ENCODE results near the gene DTNA. TPM values are rescaled to one million over a fixed set of nuclear protein-coding genes. Genes with fewer than 3 reads are reported as not detected.

DTNA gene
- total RNA-seq, 1 experiment from 2014 or later = 9.6 TPM

DNA sequence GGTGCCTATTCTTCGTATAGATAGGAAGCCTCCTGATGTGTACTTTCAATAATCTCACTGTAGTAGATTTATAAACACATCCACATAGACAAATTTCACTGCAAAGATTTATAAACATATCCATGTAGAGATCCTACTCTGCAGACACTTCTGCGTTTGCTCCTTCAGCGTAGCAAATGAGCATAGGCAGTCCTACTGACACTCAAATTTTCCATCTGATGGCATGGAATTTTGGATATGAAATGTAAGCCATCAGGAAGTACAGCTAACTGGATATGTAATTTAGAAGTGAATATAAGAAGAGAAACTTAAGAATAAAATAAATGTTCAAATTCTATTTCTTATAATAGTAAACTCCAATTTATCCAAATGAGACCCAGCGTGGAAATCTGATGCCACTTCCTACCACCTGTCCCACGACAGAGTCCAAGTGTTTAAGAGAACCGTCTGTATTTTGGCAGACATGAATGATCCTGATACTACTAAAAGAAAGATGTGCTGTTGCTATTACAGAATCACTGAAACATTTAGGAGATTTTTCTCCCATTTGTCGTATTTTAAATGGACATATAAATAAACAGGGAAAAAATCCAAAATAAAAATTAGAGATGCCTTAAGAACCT is 86.0 kb downstream of the DTNA start:
- RAD21 ChIA-PET (ENCODE audit: low non-redundant PET in 1 of 2, low total read pairs in 2 of 2, uncharacterized antibody in 2 of 2, unreplicated experiment in 2 of 2) = no interaction called here
- intact Hi-C loops (cut with micrococcal nuclease) = no loop called here
- Histone ChIP-seq H3K4me3 (replicated peaks in 1 of 2; ENCODE audit: low read depth in 1 of 2, low read length in 2 of 2) (no peak overlapping the region), H3K4me2 (ENCODE audit: low read length) (no peak overlapping the region), H3K79me2 (ENCODE audit: insufficient read depth, low read length) (no peaks in the 10 kb centered on the region), H3K36me3 (ENCODE audit: control insufficient read depth in 1 of 2, insufficient read depth in 2 of 2, low read length in 2 of 2) (no peaks in the 10 kb centered on the region), H3K27ac (ENCODE audit: low read depth, low read length) (no peak overlapping the region), H2AFZ (ENCODE audit: low read depth, low read length, poor library complexity, severe bottlenecking) (no peak overlapping the region), H3K4me1 (ENCODE audit: control insufficient read depth in 1 of 2, insufficient read depth in 2 of 2, low read length in 2 of 2) (no peaks in the 10 kb centered on the region), H3K9me3 (ENCODE audit: control insufficient read depth in 1 of 2, insufficient read depth in 1 of 2, low read depth in 1 of 2, low read length in 2 of 2) (no peaks in the 10 kb centered on the region), H4K20me1 (ENCODE audit: insufficient read depth) (no peaks in the 10 kb centered on the region), H3K27me3 (ENCODE audit: insufficient read depth, low read length) (no peaks in the 10 kb centered on the region), H3K9me2 (ENCODE audit: insufficient read depth) (no peaks in the 10 kb centered on the region), H3K9ac (ENCODE audit: low read length) (no peak overlapping the region)
- no peak for TF ChIP-seq RAD21 (IDR thresholded peaks at IDR 0.05; ENCODE audit: low read depth)
- TF ChIP-seq YY1 (IDR thresholded peaks at IDR 0.05; ENCODE audit: extremely low read depth, insufficient replicate concordance, low read depth, low read length) = no peak
- no peak for TF ChIP-seq POLR2AphosphoS5 (IDR thresholded peaks at IDR 0.05; ENCODE audit: low read depth, low read length)
- no peak for TF ChIP-seq CEBPB (IDR thresholded peaks at IDR 0.05; ENCODE audit: low read depth)
- no peak for TF ChIP-seq EZH2 (IDR thresholded peaks at IDR 0.05)
- no peak for TF ChIP-seq ZFX (IDR thresholded peaks at IDR 0.05)
- no peak for TF ChIP-seq JUND (IDR thresholded peaks at IDR 0.05)
- no peak for TF ChIP-seq SRF (IDR thresholded peaks at IDR 0.05; ENCODE audit: low read depth)
- no peak for TF ChIP-seq TCF7L2 (IDR thresholded peaks at IDR 0.05; ENCODE audit: borderline replicate concordance, extremely low read depth, insufficient read depth, insufficient read length)
- TF ChIP-seq FOSL1 (IDR thresholded peaks at IDR 0.05; ENCODE audit: low read depth) = no peak
- no peak for TF ChIP-seq ELF1 (IDR thresholded peaks at IDR 0.05; ENCODE audit: borderline replicate concordance, low read depth)
- TF ChIP-seq EZH2phosphoT487 (IDR thresholded peaks at IDR 0.05; ENCODE audit: borderline replicate concordance) = no peak
- no TSS peak for BruUV-seq (replicated peaks)
- DNase-seq (ENCODE audit: low read depth, low spot score) = no peak
- no peak for ATAC-seq
- POLR2A ChIA-PET = no interaction called here
- CTCF ChIA-PET = no interaction called here

DNA sequence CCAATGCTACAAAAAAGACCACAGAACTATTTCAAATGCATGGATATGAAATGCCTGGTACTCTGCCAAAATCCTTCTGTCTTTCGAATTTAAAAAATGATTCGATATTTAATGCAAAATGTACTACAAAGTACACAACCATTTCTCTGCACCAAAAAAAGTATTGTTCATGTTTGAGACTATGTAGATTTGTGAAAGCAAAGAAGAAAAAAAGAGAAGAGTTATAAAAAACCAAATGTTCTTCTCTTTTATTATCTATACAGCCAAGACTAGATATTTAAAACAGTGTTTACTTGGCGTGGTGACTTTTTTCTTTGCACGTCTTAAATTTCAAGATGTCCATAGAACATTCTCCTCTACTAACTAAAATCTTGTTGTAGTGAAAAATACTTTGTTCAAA is 89.2 kb downstream of the DTNA start:
- Histone ChIP-seq H3K36me3 (ENCODE audit: control insufficient read depth in 1 of 2, insufficient read depth in 2 of 2, low read length in 2 of 2) (no peaks in the 10 kb centered on the region), H3K9ac (ENCODE audit: low read length) (no peak overlapping the region), H3K9me3 (ENCODE audit: control insufficient read depth in 1 of 2, insufficient read depth in 1 of 2, low read depth in 1 of 2, low read length in 2 of 2) (no peaks in the 10 kb centered on the region), H3K4me3 (replicated peaks in 1 of 2; ENCODE audit: low read depth in 1 of 2, low read length in 2 of 2) (no peak overlapping the region), H4K20me1 (ENCODE audit: insufficient read depth) (no peaks in the 10 kb centered on the region), H2AFZ (ENCODE audit: low read depth, low read length, poor library complexity, severe bottlenecking) (no peak overlapping the region), H3K4me1 (ENCODE audit: control insufficient read depth in 1 of 2, insufficient read depth in 2 of 2, low read length in 2 of 2) (peaks cover 0 to 5% of the 10 kb centered on the region in 2 experiments; a peak in 1 of 4 replicates), H3K4me2 (ENCODE audit: low read length) (no peak overlapping the region), H3K27ac (ENCODE audit: low read depth, low read length) (no peak overlapping the region), H3K27me3 (ENCODE audit: insufficient read depth, low read length) (no peaks in the 10 kb centered on the region), H3K9me2 (ENCODE audit: insufficient read depth) (no peaks in the 10 kb centered on the region), H3K79me2 (ENCODE audit: insufficient read depth, low read length) (no peaks in the 10 kb centered on the region)
- BruUV-seq (replicated peaks) = no TSS peak
- no peak for ATAC-seq
- intact Hi-C loops (cut with micrococcal nuclease) = no loop called here
- ChIA-PET CTCF (interaction anchor here (1.4 kb wide), 1 partner anchor 10 kb away, joined by 3 read pairs; no protein-coding TSS in a partner anchor), POLR2A (no interaction called here), RAD21 (ENCODE audit: low non-redundant PET in 1 of 2, low total read pairs in 2 of 2, uncharacterized antibody in 2 of 2, unreplicated experiment in 2 of 2) (no interaction called here)
- no peak for DNase-seq (ENCODE audit: low read depth, low spot score)
- TF ChIP-seq FOSL1 (IDR thresholded peaks at IDR 0.05; ENCODE audit: low read depth) (no peak), EGR1 (IDR thresholded peaks at IDR 0.05; ENCODE audit: low read depth) (no peak), ZNF274 (IDR thresholded peaks at IDR 0.05; ENCODE audit: low read depth, low read length) (no peak), SIN3A (IDR thresholded peaks at IDR 0.05; ENCODE audit: low read depth) (no peak), JUND (IDR thresholded peaks at IDR 0.05) (no peak), EZH2 (IDR thresholded peaks at IDR 0.05) (no peak), CEBPB (IDR thresholded peaks at IDR 0.05; ENCODE audit: low read depth) (no peak), EZH2phosphoT487 (IDR thresholded peaks at IDR 0.05; ENCODE audit: borderline replicate concordance) (no peak), ZFX (IDR thresholded peaks at IDR 0.05) (no peak), POLR2A (IDR thresholded peaks at IDR 0.05; ENCODE audit: borderline replicate concordance, extremely low read depth, insufficient read depth, insufficient read length) (no peak), TCF7L2 (IDR thresholded peaks at IDR 0.05; ENCODE audit: borderline replicate concordance, extremely low read depth, insufficient read depth, insufficient read length) (no peak), SRF (IDR thresholded peaks at IDR 0.05; ENCODE audit: low read depth) (no peak)
- TF ChIP-seq, protein P1, sequence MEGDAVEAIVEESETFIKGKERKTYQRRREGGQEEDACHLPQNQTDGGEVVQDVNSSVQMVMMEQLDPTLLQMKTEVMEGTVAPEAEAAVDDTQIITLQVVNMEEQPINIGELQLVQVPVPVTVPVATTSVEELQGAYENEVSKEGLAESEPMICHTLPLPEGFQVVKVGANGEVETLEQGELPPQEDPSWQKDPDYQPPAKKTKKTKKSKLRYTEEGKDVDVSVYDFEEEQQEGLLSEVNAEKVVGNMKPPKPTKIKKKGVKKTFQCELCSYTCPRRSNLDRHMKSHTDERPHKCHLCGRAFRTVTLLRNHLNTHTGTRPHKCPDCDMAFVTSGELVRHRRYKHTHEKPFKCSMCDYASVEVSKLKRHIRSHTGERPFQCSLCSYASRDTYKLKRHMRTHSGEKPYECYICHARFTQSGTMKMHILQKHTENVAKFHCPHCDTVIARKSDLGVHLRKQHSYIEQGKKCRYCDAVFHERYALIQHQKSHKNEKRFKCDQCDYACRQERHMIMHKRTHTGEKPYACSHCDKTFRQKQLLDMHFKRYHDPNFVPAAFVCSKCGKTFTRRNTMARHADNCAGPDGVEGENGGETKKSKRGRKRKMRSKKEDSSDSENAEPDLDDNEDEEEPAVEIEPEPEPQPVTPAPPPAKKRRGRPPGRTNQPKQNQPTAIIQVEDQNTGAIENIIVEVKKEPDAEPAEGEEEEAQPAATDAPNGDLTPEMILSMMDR (IDR thresholded peaks at IDR 0.05 in 2 of 3, conservative IDR thresholded peaks at IDR 0.05 in 1 of 3; ENCODE audit: borderline replicate concordance in 1 of 3, insufficient read depth in 1 of 3, low read depth in 2 of 3, low read length in 2 of 3) = no peak

All from HCT116 (cell line).